Sigmoid colon (tissue), 7 donors: ENCODE results near the gene PCDHA7. TPM values are rescaled to one million over a fixed set of nuclear protein-coding genes. Genes with fewer than 3 reads are reported as not detected.

Source experiments
- DNase-seq: peaks from one replicate; pipeline ENCODE4 v3.0.0-alpha.2; 2019
- H3K27ac ChIP-seq, 4 donors: fragments of 200-600 bp; sonication (generic); one replicate each; pipeline ENCODE4 v1.5.1; 2016 to 2019; ENCODE audit warnings: mild to moderate bottlenecking in 1 of 4
- H3K27me3 ChIP-seq, 3 donors: fragments of 200-600 bp; sonication (generic); one replicate each; pipeline ENCODE4 v1.5.1; 2019; ENCODE audit warnings: mild to moderate bottlenecking in 1 of 3
- H3K36me3 ChIP-seq, 4 donors: fragments of 200-600 bp; sonication (generic); one replicate each; pipeline ENCODE4 v1.5.1; 2016 to 2019
- H3K4me1 ChIP-seq, 4 donors: fragments of 200-600 bp; sonication (generic); one replicate each; pipeline ENCODE4 v1.5.1; 2017 to 2019
- H3K4me3 ChIP-seq, 4 donors: fragments of 200-600 bp; sonication (generic); one replicate each; pipeline ENCODE4 v1.5.1; 2017 to 2019; ENCODE audit warnings: mild to moderate bottlenecking in 2 of 4, moderate library complexity in 1 of 4
- H3K9me3 ChIP-seq, 4 donors: fragments of 200-600 bp in 3 of 4; sonication (generic) in 3 of 4; one replicate each; pipeline versions ENCODE4 v1.5.1 to v1.6.1; 2013 to 2019
- CTCF ChIP-seq, 4 experiments: fragments of 450-650 bp in 3 of 4; fragments of 200-600 bp in 1 of 4; IDR thresholded peaks; one replicate each; pipeline ENCODE4 v1.5.1; 2016 to 2019; ENCODE audit warnings: antibody characterized with exemption in 4 of 4, mild to moderate bottlenecking in 3 of 4, moderate library complexity in 2 of 4
- EP300 ChIP-seq, 4 donors: sonication (generic); formaldehyde crosslinking; IDR thresholded peaks; one replicate each; pipeline ENCODE4 v1.6.1; 2017; ENCODE audit warnings: antibody characterized with exemption in 4 of 4
- POLR2A ChIP-seq, 2 donors: fragments of 450-650 bp; IDR thresholded peaks; one replicate each; pipeline ENCODE4 v1.6.1; 2016; ENCODE audit warnings: antibody characterized with exemption in 2 of 2, mild to moderate bottlenecking in 2 of 2, moderate library complexity in 2 of 2
- POLR2AphosphoS5 ChIP-seq, 4 donors: sonication (generic); formaldehyde crosslinking; IDR thresholded peaks; one replicate each; pipeline ENCODE4 v1.6.1; 2017; ENCODE audit warnings: antibody characterized with exemption in 4 of 4
- WGBS, 2 donors: extraction: QIAGEN DNeasy Blood & Tissue Kit; methylation state at CpG; one replicate each; pipeline ENCODE4 v1.1.7; 2013; 5-methylcytosine and 5-hydroxymethylcytosine counted together
- intact Hi-C: fragments of 100-400 bp; cut with DNase I; formaldehyde crosslinking; loops from one replicate; pipeline ENCODE4 v1.15.1; 2023
- polyA plus RNA-seq, 3 donors: library from polyadenylated mRNA; stranded (reverse); fragments of 200-250 nt; gene quantifications; one replicate each; pipeline ENCODE4 v1.2.3, GENCODE V29; 2013
- total RNA-seq, 4 donors: library from RNA; depleted of rRNA; stranded (reverse); fragments of >200 nt; gene quantifications; one replicate each; pipeline ENCODE4 v1.1.0, GENCODE V29; 2016
- donor health status: healthy with polysubstance abuse.
- donor health status: Bipolar disorder and iron deficiency.
- donor health status: healthy.

Gene PCDHA7
- total and polyA plus RNA-seq, 7 donors, result 0.14 to 0.82 (median 0.36) TPM; not detected in 2

DNA sequence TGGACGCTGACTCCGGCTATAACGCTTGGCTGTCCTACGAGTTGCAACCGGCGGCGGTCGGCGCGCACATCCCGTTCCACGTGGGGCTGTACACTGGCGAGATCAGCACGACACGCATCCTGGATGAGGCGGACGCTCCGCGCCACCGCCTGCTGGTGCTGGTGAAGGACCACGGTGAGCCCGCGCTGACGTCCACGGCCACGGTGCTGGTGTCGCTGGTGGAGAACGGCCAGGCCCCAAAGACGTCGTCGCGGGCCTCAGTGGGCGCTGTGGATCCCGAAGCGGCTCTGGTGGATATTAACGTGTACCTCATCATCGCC lies 43.2 kb downstream of the PCDHA7 start:
- Histone ChIP-seq H3K4me1 (no peaks in the 10 kb centered on the region), H3K4me3 (no peak overlapping the region), H3K27me3 (peaks cover 0 to 87% (median 10%) of the 10 kb centered on the region in 3 donors), H3K27ac (no peak overlapping the region), H3K36me3 (no peaks in the 10 kb centered on the region), H3K9me3 (peaks cover 8 to 27% (median 16%) of the 10 kb centered on the region in 4 donors)
- DNase-seq, result no peak
- intact Hi-C loops, result no loop called here
- TF ChIP-seq CTCF (IDR thresholded peaks at IDR 0.05) (no peak), EP300 (IDR thresholded peaks at IDR 0.05) (no peak), POLR2AphosphoS5 (IDR thresholded peaks at IDR 0.05) (no peak), POLR2A (IDR thresholded peaks at IDR 0.05) (no peak)
- 55 to 80% methylated on average over 37 of the region's 37 CpGs for WGBS, 2 donors

GRCh38 chr5:140881889-140882590 lies 48.0 kb downstream of the PCDHA7 start, which contains the start of gene PCDHA13:
Gene PCDHA13, plus strand, starts transcription at chr5:140882124. Its CDS starts 145 bp downstream, at chr5:140882269.
- H3K9me3 ChIP-seq, result peaks cover 16 to 29% (median 25%) of the 10 kb centered on the region in 4 donors
- TF ChIP-seq CTCF (IDR thresholded peaks at IDR 0.05) (no peak), POLR2AphosphoS5 (IDR thresholded peaks at IDR 0.05) (no peak)
- H3K4me3 ChIP-seq, result peak within 1 kb of the TSS in 2 of 4 donors; percentile 1 to 22
- H3K27me3 ChIP-seq, result peaks cover 0 to 69% (median 7%) of the 10 kb centered on the region in 3 donors
- DNase-seq, result no peak
- no peaks in the 10 kb centered on the region for H3K36me3 ChIP-seq
- 17 to 50% methylated on average over 35 of the region's 35 CpGs for WGBS, 2 donors
- H3K27ac ChIP-seq, result peak within 1 kb of the TSS in 1 of 4 donors; percentile 43
- H3K4me1 ChIP-seq, result no peaks in the 10 kb centered on the region
- intact Hi-C loops, result loop anchor here (5.0 kb wide), 1 partner anchor 160 kb away; no protein-coding TSS in a partner anchor

DNA sequence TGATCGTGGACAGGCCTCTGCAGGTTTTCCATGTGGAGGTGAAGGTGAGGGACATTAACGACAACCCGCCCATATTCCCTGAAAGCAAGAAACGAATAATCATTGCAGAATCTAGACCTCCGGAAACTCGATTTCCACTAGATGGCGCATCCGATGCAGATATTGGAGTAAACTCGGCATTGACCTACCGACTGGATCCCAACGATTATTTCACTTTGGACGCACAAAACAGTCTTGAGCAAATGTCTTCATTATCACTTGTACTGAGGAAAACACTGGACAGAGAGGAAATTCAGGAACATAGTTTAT lies 48.5 kb downstream of the PCDHA7 start:
- WGBS, 2 donors, result 23 to 52% methylated on average over 12 of the region's 12 CpGs
- DNase-seq, result no peak
- TF ChIP-seq POLR2A (IDR thresholded peaks at IDR 0.05), result no peak
- no peak for TF ChIP-seq CTCF (IDR thresholded peaks at IDR 0.05)
- TF ChIP-seq EP300 (IDR thresholded peaks at IDR 0.05), result no peak
- TF ChIP-seq POLR2AphosphoS5 (IDR thresholded peaks at IDR 0.05), result no peak
- Histone ChIP-seq H3K27me3 (peaks cover 0 to 64% (median 7%) of the 10 kb centered on the region in 3 donors), H3K4me3 (peak overlapping the region in 1 of 4 donors; percentile 22), H3K4me1 (no peaks in the 10 kb centered on the region), H3K36me3 (no peaks in the 10 kb centered on the region), H3K9me3 (peaks cover 11 to 27% (median 21%) of the 10 kb centered on the region in 4 donors), H3K27ac (no peak overlapping the region)
- intact Hi-C loops, result loop anchor here (5.0 kb wide), 1 partner anchor 160 kb away; no protein-coding TSS in a partner anchor

GRCh38 chr5:140883373-140883772 lies 49.3 kb downstream of the PCDHA7 start:
- Histone ChIP-seq H3K4me3 (no peak overlapping the region), H3K36me3 (no peaks in the 10 kb centered on the region), H3K4me1 (no peaks in the 10 kb centered on the region), H3K9me3 (peaks cover 11 to 24% (median 20%) of the 10 kb centered on the region in 4 donors), H3K27ac (no peak overlapping the region), H3K27me3 (peaks cover 0 to 57% (median 7%) of the 10 kb centered on the region in 3 donors)
- 54 to 82% methylated on average over 41 of the region's 41 CpGs for WGBS, 2 donors
- intact Hi-C loops, result loop anchor here (5.0 kb wide), 1 partner anchor 159 kb away; no protein-coding TSS in a partner anchor
- TF ChIP-seq CTCF (IDR thresholded peaks at IDR 0.05) (no peak), POLR2A (IDR thresholded peaks at IDR 0.05) (no peak), EP300 (IDR thresholded peaks at IDR 0.05) (no peak), POLR2AphosphoS5 (IDR thresholded peaks at IDR 0.05) (no peak)
- DNase-seq, result no peak
